A549 (cell line): ENCODE measurements around the gene RPS6KC1. TPM values are rescaled to one million over a fixed set of nuclear protein-coding genes. Genes with fewer than 3 reads are reported as not detected.
A peak's percentile ranks its signal among the peaks of the same experiment; 100 is the strongest.

Experiments used
- ATAC-seq, 2 experiments: fragments of 200-7000 bp in 1 of 2; fragments of >200 bp in 1 of 2; cut with Nextera tagmentation in 1 of 2; cut with Tn5 transposase in 1 of 2; 3 replicates each; pipeline versions ENCODE4 v1.8.0 to v1.9.1; 2018 to 2020; ENCODE audit warnings: mild to moderate bottlenecking in 1 of 2, moderate library complexity in 1 of 2
- CTCF ChIA-PET: fragments of 300-600 bp; sonication (Branson Sonifier 250); formaldehyde crosslinking; extraction: SDS; loops from one replicate; lab custom pipeline; 2021; ENCODE audit warnings: antibody characterized with exemption, inconsistent platforms; lab: Yijun Ruan, JAX
- POLR2A ChIA-PET: fragments of 350-600 bp; formaldehyde crosslinking; extraction: SDS; loops from one replicate; lab custom pipeline; 2021; ENCODE audit warnings: antibody characterized with exemption, inconsistent platforms; lab: Yijun Ruan, JAX
- DNase-seq, 2 experiments: peaks; one replicate each; pipeline versions ENCODE4 v3.0.0 to v3.0.0-alpha.2; 2011 to 2016; ENCODE audit warnings: low read depth in 1 of 2, low spot score in 1 of 2
- FAIRE-seq: peaks from 2 replicates; lab custom pipeline; 2011; peaks lifted over from hg19 to GRCh38; lab: Jason Lieb, UNC
- H3K27ac ChIP-seq, 2 experiments: fragments of >200 bp; sonication (Bioruptor Twin); formaldehyde crosslinking; 3 replicates each; pipeline ENCODE4 v1.5.1; 2016 to 2017
- H3K4me1 ChIP-seq: fragments of >200 bp; sonication (Bioruptor Twin); formaldehyde crosslinking; 3 replicates; pipeline ENCODE4 v1.6.1; 2016
- H3K4me2 ChIP-seq: fragments of >200 bp; sonication (Bioruptor Twin); formaldehyde crosslinking; 3 replicates; pipeline ENCODE4 v1.6.1; 2016
- H3K4me3 ChIP-seq: fragments of >200 bp; sonication (Bioruptor Twin); formaldehyde crosslinking; 3 replicates; pipeline ENCODE4 v1.5.1; 2016
- H3K9me3 ChIP-seq: fragments of >200 bp; sonication (Bioruptor Twin); formaldehyde crosslinking; 3 replicates; pipeline ENCODE4 v1.6.1; 2016
- CBX2 ChIP-seq: fragments of 200-600 bp; sonication (generic); IDR thresholded peaks from 2 replicates; pipeline ENCODE4 v1.6.1; 2016; ENCODE audit warnings: low read depth, mild to moderate bottlenecking, borderline replicate concordance
- CEBPB ChIP-seq, 2 experiments: fragments of >200 bp in 1 of 2; sonication (Bioruptor Twin) in 1 of 2; formaldehyde crosslinking in 1 of 2; IDR thresholded peaks; 2 replicates each; pipeline ENCODE4 v1.6.1; 2012 to 2016
- EP300 ChIP-seq, 2 experiments: fragments of >200 bp; sonication (Bioruptor Twin); formaldehyde crosslinking; IDR thresholded peaks; 2 replicates in 1 of 2; 3 replicates in 1 of 2; pipeline ENCODE4 v1.6.1; 2016 to 2017
- ESRRA ChIP-seq: fragments of 150-350 bp; IDR thresholded peaks from 2 replicates; pipeline ENCODE4 v1.6.1; 2014; ENCODE audit warnings: mild to moderate bottlenecking, low read length, borderline replicate concordance
- FOSL2 ChIP-seq, 2 experiments: fragments of 450-650 bp in 1 of 2; fragments of >200 bp in 1 of 2; sonication (Bioruptor Twin) in 1 of 2; formaldehyde crosslinking; IDR thresholded peaks; 2 replicates each; pipeline versions ENCODE4 v1.5.0 to v1.6.1; 2016 to 2020; ENCODE audit warnings: mild to moderate bottlenecking in 1 of 2, moderate library complexity in 1 of 2
- FOXS1 ChIP-seq: fragments of 250-450 bp; sonication (Bioruptor Pico); IDR thresholded peaks from 2 replicates; pipeline ENCODE4 v1.5.0; 2020; ENCODE audit warnings: mild to moderate bottlenecking, moderate library complexity
- HEYL ChIP-seq: fragments of 250-450 bp; sonication (Bioruptor Pico); IDR thresholded peaks from 2 replicates; pipeline ENCODE4 v1.8.0; 2021; ENCODE audit warnings: mild to moderate bottlenecking, moderate library complexity
- HOXA7 ChIP-seq: fragments of 250-450 bp; sonication (Bioruptor Pico); IDR thresholded peaks from 2 replicates; pipeline ENCODE4 v1.5.0; 2020; ENCODE audit warnings: mild to moderate bottlenecking, moderate library complexity
- JUNB ChIP-seq: fragments of >200 bp; sonication (Bioruptor Twin); formaldehyde crosslinking; IDR thresholded peaks from 2 replicates; pipeline ENCODE4 v1.6.1; 2016
- MAFK ChIP-seq: fragments of 450-650 bp; IDR thresholded peaks from 2 replicates; pipeline ENCODE4 v1.6.1; 2014; ENCODE audit not compliant: partially characterized antibody
- MYC ChIP-seq: IDR thresholded peaks from 2 replicates; pipeline ENCODE4 v1.6.1; 2012; ENCODE audit warnings: mild to moderate bottlenecking, inconsistent platforms, low read length, improper control_type of control experiment, borderline replicate concordance
- NFE2L2 ChIP-seq: fragments of 150-350 bp; conservative IDR thresholded peaks from 2 replicates; pipeline ENCODE4 v1.6.1; 2014; ENCODE audit warnings: low read length
- NPAS2 ChIP-seq: fragments of 250-450 bp; sonication (Bioruptor Pico); IDR thresholded peaks from 2 replicates; pipeline ENCODE4 v1.8.0; 2022; ENCODE audit warnings: mild to moderate bottlenecking, moderate library complexity, borderline replicate concordance
- RARB ChIP-seq: fragments of 250-450 bp; sonication (Bioruptor Pico); IDR thresholded peaks from 2 replicates; pipeline ENCODE4 v1.8.0; 2021; ENCODE audit warnings: mild to moderate bottlenecking, moderate library complexity
- RCOR1 ChIP-seq: fragments of 150-350 bp; IDR thresholded peaks from 2 replicates; pipeline ENCODE4 v1.6.1; 2014; ENCODE audit warnings: antibody characterized with exemption, low read length, low read depth
- RFX5 ChIP-seq: fragments of 450-650 bp; IDR thresholded peaks from 2 replicates; pipeline ENCODE4 v1.7.1; 2014; ENCODE audit warnings: antibody characterized with exemption, mild to moderate bottlenecking, moderate library complexity
- RNF2 ChIP-seq: fragments of 200-600 bp; sonication (generic); IDR thresholded peaks from 2 replicates; pipeline ENCODE4 v1.6.1; 2016; ENCODE audit warnings: low read depth, mild to moderate bottlenecking, antibody characterized with exemption, moderate library complexity, borderline replicate concordance
- TP53 ChIP-seq: fragments of 250-450 bp; sonication (Bioruptor Pico); IDR thresholded peaks from 2 replicates; pipeline ENCODE4 v1.5.0; 2021; ENCODE audit warnings: mild to moderate bottlenecking, moderate library complexity
- ZC3H11A ChIP-seq: fragments of 450-650 bp; IDR thresholded peaks from 2 replicates; pipeline ENCODE4 v1.6.1; 2014; ENCODE audit warnings: antibody characterized with exemption, mild to moderate bottlenecking
- ZSCAN20 ChIP-seq: fragments of 250-450 bp; sonication (Bioruptor Pico); IDR thresholded peaks from 2 replicates; pipeline ENCODE4 v1.8.0; 2022; ENCODE audit warnings: mild to moderate bottlenecking, moderate library complexity
- WGBS: methylation state at CpG from one replicate; pipeline ENCODE4 v1.1.6; 2017; ENCODE audit errors: missing lambda C conversion rate; 5-methylcytosine and 5-hydroxymethylcytosine counted together
- polyA plus RNA-seq, 4 experiments: library from polyadenylated mRNA; depleted of rRNA in 3 of 4; stranded (reverse); fragments of >200 nt; fragmentation: RNase III in 1 of 4; extraction: RNeasy Plus Mini Kit Qiagen cat#74134 plus additional on column Dnase treatment in 1 of 4; gene quantifications; 2 replicates in 3 of 4; 3 replicates in 1 of 4; pipeline ENCODE4 v1.2.3, GENCODE V29; 2011 to 2017
- TF ChIP-seq, protein P1 (sequence below): fragments of 450-650 bp; IDR thresholded peaks from 2 replicates; pipeline ENCODE4 v1.6.1; 2014; ENCODE audit warnings: antibody characterized with exemption
- TF ChIP-seq, protein P2 (sequence below): IDR thresholded peaks from 2 replicates; pipeline ENCODE4 v1.6.1; 2012
- TF ChIP-seq, protein P3 (sequence below): fragments of >200 bp; sonication (Bioruptor Twin); formaldehyde crosslinking; IDR thresholded peaks from 3 replicates; pipeline ENCODE4 v1.6.1; 2016
- TF ChIP-seq, protein P4 (sequence below): IDR thresholded peaks from 2 replicates; pipeline ENCODE4 v1.6.1; 2012
- TF ChIP-seq, protein P5 (sequence below): fragments of >200 bp; sonication (Bioruptor Twin); formaldehyde crosslinking; IDR thresholded peaks from 3 replicates; pipeline ENCODE4 v1.5.1; 2016
- TF ChIP-seq, protein P6 (sequence below): fragments of 250-450 bp; sonication (Bioruptor Pico); IDR thresholded peaks from 2 replicates; pipeline ENCODE4 v1.5.0; 2020; ENCODE audit warnings: low read depth, mild to moderate bottlenecking, moderate library complexity

The RPS6KC1 gene
- polyA plus RNA-seq, 2 of the 4 experiments (the other 2 are of a cell fraction): 11.7 to 25.4 TPM

DNA sequence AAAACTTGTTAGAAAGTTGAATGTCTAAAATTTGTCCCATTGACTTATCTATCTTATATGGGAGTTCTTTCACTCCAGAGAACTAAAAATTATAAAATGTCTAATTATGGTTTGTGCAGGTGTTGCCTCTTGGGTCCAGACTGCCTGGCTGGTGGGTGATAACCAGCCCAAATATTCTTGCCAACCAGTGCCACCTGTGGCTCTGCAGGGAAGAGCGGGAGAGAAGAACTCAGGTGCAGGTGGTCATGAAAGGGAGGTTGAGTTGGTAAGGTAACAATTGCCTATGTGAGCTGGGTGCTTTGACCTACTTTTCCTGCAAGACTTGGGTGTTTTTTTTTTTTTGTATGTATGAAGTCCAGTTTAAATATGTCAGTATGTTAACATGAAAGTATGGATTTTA, 10.2 kb downstream of the RPS6KC1 start:
- ATAC-seq: peak; percentile 38 to 54; a peak in 1 of 6 replicates
- H3K4me2 ChIP-seq: no peak overlapping the region
- no peaks in the 10 kb centered on the region; the same call in 2 of the 3 replicates for H3K9me3 ChIP-seq
- H3K27ac ChIP-seq: no peak overlapping the region
- no peaks in the 10 kb centered on the region for H3K4me1 ChIP-seq
- ChIA-PET CTCF (no interaction called here), POLR2A (interaction anchor here (0.6 kb wide), 1 partner anchor 93 kb away, joined by 3 read pairs; no protein-coding TSS in a partner anchor)
- WGBS: 76% methylated on average over 1 of the region's 1 CpG
- TF ChIP-seq NFE2L2 (no peak), MYC (no peak), ESRRA (no peak), RNF2 (no peak), EP300 (IDR thresholded peaks at IDR 0.05) (no peak), FOXS1 (CRISPR knock-in tag) (no peak), ZSCAN20 (CRISPR knock-in tag) (no peak), HOXA7 (no peak), MAFK (no peak)
- TF ChIP-seq, protein P1, sequence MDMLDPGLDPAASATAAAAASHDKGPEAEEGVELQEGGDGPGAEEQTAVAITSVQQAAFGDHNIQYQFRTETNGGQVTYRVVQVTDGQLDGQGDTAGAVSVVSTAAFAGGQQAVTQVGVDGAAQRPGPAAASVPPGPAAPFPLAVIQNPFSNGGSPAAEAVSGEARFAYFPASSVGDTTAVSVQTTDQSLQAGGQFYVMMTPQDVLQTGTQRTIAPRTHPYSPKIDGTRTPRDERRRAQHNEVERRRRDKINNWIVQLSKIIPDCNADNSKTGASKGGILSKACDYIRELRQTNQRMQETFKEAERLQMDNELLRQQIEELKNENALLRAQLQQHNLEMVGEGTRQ: no peak
- TF ChIP-seq, protein P2, sequence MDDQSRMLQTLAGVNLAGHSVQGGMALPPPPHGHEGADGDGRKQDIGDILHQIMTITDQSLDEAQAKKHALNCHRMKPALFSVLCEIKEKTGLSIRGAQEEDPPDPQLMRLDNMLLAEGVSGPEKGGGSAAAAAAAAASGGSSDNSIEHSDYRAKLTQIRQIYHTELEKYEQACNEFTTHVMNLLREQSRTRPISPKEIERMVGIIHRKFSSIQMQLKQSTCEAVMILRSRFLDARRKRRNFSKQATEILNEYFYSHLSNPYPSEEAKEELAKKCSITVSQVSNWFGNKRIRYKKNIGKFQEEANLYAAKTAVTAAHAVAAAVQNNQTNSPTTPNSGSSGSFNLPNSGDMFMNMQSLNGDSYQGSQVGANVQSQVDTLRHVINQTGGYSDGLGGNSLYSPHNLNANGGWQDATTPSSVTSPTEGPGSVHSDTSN: no peak
- TF ChIP-seq, protein P3, sequence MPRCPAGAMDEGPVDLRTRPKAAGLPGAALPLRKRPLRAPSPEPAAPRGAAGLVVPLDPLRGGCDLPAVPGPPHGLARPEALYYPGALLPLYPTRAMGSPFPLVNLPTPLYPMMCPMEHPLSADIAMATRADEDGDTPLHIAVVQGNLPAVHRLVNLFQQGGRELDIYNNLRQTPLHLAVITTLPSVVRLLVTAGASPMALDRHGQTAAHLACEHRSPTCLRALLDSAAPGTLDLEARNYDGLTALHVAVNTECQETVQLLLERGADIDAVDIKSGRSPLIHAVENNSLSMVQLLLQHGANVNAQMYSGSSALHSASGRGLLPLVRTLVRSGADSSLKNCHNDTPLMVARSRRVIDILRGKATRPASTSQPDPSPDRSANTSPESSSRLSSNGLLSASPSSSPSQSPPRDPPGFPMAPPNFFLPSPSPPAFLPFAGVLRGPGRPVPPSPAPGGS: no peak
- no peak for FAIRE-seq
- no peak for DNase-seq
- no peak overlapping the region for H3K4me3 ChIP-seq

DNA sequence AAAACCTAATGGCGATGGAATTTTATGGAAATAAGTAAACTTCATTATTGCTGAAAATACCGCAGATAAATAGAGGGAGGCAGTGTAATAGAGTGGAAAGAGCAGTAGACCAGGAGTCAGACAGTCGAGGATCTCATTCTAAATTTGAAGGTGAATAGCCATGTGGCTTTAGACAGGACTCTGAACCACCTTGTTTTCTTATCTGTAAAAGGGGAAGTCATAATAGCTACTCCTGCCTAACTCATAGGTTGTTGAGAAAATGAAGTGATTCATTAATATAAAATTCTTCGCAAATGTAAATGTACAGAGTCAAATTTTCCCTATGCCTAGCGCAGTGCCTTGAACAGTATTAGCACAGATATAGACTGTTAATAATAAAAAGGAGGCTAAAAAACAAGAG, 14.8 kb downstream of the RPS6KC1 start:
- H3K4me1 ChIP-seq: peaks cover 9% of the 10 kb centered on the region; the same call in 2 of the 3 replicates
- FAIRE-seq: no peak
- WGBS: 91% methylated on average over 5 of the region's 5 CpGs
- no peak for ATAC-seq
- ChIA-PET POLR2A (no interaction called here), CTCF (no interaction called here)
- no peak for TF ChIP-seq HEYL (CRISPR knock-in tag)
- TF ChIP-seq CEBPB (IDR thresholded peaks at IDR 0.05): no peak
- H3K4me2 ChIP-seq: no peak overlapping the region
- H3K4me3 ChIP-seq: no peak overlapping the region
- H3K9me3 ChIP-seq: no peaks in the 10 kb centered on the region
- no peak overlapping the region for H3K27ac ChIP-seq
- no peak for DNase-seq

DNA sequence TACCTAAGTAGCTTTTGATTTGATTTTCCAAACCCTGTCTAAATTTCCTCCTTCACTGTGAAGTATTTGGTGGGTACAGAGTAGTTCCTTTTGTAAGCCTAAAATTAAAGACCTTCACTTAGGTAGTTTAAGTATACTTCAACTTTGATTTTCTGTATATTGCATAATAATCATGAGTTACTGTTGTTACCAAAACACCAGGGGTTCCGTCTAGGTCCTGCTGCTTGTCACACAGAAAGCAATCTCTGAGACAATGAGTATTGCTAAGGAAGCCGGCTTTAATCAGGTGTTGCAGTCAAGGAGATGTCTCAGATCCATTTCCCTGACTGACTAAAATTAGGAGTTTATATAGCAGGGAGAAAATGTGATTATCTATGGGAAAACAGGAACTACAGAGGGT, 15.3 kb downstream of the RPS6KC1 start:
- Histone ChIP-seq H3K27ac (no peak overlapping the region), H3K4me3 (no peak overlapping the region), H3K4me1 (peaks cover 9% of the 10 kb centered on the region; the same call in 2 of the 3 replicates), H3K4me2 (no peak overlapping the region)
- ATAC-seq (no peak), DNase-seq (no peak), FAIRE-seq (no peak)
- 80% methylated on average over 2 of the region's 2 CpGs for WGBS
- CTCF ChIA-PET: no interaction called here
- POLR2A ChIA-PET: no interaction called here
- no peak for TF ChIP-seq JUNB
- TF ChIP-seq ZC3H11A: no peak
- TF ChIP-seq FOSL2 (IDR thresholded peaks at IDR 0.05): no peak
- no peak for TF ChIP-seq FOSL2 (CRISPR knock-in tag; IDR thresholded peaks at IDR 0.05)
- TF ChIP-seq, protein P4, sequence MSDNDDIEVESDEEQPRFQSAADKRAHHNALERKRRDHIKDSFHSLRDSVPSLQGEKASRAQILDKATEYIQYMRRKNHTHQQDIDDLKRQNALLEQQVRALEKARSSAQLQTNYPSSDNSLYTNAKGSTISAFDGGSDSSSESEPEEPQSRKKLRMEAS: no peak
- TF ChIP-seq, protein P5, sequence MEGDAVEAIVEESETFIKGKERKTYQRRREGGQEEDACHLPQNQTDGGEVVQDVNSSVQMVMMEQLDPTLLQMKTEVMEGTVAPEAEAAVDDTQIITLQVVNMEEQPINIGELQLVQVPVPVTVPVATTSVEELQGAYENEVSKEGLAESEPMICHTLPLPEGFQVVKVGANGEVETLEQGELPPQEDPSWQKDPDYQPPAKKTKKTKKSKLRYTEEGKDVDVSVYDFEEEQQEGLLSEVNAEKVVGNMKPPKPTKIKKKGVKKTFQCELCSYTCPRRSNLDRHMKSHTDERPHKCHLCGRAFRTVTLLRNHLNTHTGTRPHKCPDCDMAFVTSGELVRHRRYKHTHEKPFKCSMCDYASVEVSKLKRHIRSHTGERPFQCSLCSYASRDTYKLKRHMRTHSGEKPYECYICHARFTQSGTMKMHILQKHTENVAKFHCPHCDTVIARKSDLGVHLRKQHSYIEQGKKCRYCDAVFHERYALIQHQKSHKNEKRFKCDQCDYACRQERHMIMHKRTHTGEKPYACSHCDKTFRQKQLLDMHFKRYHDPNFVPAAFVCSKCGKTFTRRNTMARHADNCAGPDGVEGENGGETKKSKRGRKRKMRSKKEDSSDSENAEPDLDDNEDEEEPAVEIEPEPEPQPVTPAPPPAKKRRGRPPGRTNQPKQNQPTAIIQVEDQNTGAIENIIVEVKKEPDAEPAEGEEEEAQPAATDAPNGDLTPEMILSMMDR: no peak
- no peak for TF ChIP-seq RCOR1
- TF ChIP-seq RARB (CRISPR knock-in tag): no peak
- no peak for TF ChIP-seq CBX2
- no peak for TF ChIP-seq TP53 (CRISPR knock-in tag)
- TF ChIP-seq RFX5: no peak
- TF ChIP-seq, protein P2: no peak
- TF ChIP-seq, protein P6, sequence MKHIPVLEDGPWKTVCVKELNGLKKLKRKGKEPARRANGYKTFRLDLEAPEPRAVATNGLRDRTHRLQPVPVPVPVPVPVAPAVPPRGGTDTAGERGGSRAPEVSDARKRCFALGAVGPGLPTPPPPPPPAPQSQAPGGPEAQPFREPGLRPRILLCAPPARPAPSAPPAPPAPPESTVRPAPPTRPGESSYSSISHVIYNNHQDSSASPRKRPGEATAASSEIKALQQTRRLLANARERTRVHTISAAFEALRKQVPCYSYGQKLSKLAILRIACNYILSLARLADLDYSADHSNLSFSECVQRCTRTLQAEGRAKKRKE (CRISPR knock-in tag): no peak
- no peak for TF ChIP-seq NPAS2 (CRISPR knock-in tag)
- TF ChIP-seq, all 56 proteins: peak for 0
- no peaks in the 10 kb centered on the region for H3K9me3 ChIP-seq
